AG04449 (cell line): Measurements from ENCODE around the gene RAB31.

ENCODE experiments used
- CTCF ChIA-PET: fragments of 350-600 bp; formaldehyde crosslinking; extraction: SDS; loops from one replicate; lab custom pipeline; 2021; ENCODE audit warnings: antibody characterized with exemption; lab: Yijun Ruan, JAX
- POLR2A ChIA-PET: fragments of 400-600, 350-600 bp; formaldehyde crosslinking; extraction: SDS; loops from one replicate; lab custom pipeline; 2020; ENCODE audit warnings: antibody characterized with exemption, inconsistent platforms; lab: Yijun Ruan, JAX
- DNase-seq: peaks from one replicate; pipeline ENCODE4 v3.0.0-alpha.2; 2010; ENCODE audit warnings: low read depth, low spot score
- H3K4me3 ChIP-seq: 2 replicates; pipeline ENCODE4 v1.5.1; 2011; ENCODE audit warnings: low read depth, mild to moderate bottlenecking, control low read depth, low read length
- TF ChIP-seq, protein P1 (sequence below): IDR thresholded peaks from one replicate; pipeline ENCODE4 v1.5.1; 2011; ENCODE audit warnings: mild to moderate bottlenecking, moderate library complexity, low read length, control low read depth, inconsistent platforms; ENCODE audit not compliant: insufficient read depth; ENCODE audit errors: missing control alignments

The RAB31 gene

DNA sequence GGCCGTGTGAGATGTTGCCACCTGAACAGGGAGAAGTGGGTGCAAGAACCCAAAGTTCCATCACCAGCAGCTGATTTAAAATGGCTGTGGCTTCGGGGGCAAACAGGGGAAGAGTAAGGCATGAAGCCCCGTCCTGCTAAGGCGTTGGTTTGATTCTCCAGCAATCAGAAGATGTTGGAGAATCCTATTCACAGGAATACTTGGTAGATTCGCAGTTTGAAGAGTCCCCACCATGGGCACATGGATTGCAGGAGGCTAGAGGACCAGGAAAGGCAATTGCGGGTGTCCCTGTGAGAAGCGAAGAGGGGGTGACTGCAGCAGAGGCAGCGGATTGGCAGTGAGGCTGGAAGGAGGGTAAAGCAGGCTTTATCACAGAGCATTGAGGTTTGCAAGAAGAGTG, 131.1 kb downstream of the RAB31 start:
- no peak for DNase-seq
- ChIA-PET CTCF (no interaction called here), POLR2A (no interaction called here)
- TF ChIP-seq, protein P1, sequence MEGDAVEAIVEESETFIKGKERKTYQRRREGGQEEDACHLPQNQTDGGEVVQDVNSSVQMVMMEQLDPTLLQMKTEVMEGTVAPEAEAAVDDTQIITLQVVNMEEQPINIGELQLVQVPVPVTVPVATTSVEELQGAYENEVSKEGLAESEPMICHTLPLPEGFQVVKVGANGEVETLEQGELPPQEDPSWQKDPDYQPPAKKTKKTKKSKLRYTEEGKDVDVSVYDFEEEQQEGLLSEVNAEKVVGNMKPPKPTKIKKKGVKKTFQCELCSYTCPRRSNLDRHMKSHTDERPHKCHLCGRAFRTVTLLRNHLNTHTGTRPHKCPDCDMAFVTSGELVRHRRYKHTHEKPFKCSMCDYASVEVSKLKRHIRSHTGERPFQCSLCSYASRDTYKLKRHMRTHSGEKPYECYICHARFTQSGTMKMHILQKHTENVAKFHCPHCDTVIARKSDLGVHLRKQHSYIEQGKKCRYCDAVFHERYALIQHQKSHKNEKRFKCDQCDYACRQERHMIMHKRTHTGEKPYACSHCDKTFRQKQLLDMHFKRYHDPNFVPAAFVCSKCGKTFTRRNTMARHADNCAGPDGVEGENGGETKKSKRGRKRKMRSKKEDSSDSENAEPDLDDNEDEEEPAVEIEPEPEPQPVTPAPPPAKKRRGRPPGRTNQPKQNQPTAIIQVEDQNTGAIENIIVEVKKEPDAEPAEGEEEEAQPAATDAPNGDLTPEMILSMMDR: no peak
- H3K4me3 ChIP-seq: no peak overlapping the region

DNA sequence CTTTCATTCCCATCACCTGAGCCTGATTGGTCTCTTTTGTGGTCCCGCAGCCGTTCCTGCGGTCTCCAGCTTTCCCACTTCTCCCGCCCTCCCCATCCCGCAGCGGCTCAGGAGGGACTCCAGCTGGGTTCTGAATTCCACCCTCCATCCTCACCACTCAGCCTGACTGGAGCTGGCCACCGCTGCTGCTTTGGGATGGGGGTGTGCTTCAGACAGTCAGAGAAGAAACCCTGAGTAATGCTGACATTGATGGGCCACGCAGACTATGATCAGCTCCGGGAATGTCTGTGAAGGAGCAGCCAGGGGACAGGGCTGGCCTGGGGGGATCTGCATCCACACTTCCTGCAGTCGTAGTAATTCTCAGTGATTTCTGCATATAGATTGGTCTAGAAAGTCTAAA, 131.8 kb downstream of the RAB31 start:
- no peak for DNase-seq

DNA sequence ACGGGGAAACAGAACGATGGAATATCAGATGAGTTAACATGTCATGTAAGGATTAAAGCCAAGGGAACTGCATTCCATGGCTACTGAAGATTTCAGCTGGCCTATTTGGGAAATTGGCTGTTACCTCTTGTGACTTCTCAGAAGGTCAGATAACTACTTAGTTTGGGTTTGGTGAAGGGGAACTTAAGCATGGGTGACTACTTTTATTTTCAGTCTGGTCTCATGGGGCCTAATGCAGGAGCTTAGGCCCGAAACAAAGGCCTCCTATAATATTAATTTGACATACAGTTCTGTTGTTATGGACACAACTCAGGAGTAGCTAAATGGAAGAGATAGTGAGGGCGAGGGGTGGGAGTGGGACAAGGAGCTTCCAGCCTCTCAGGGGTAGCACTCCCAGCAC, 133.7 kb downstream of the RAB31 start:
- TF ChIP-seq, protein P1: no peak
- no peak for DNase-seq
- H3K4me3 ChIP-seq: no peak overlapping the region
- ChIA-PET CTCF (no interaction called here), POLR2A (no interaction called here)

More for the DNA sequence above, 131.8 kb downstream of the RAB31 start:
- no peak overlapping the region for H3K4me3 ChIP-seq
- TF ChIP-seq, protein P1: no peak
- ChIA-PET POLR2A (no interaction called here), CTCF (interaction anchor here (0.8 kb wide), 1 partner anchor 11 kb away, joined by 3 read pairs; no protein-coding TSS in a partner anchor)

DNA sequence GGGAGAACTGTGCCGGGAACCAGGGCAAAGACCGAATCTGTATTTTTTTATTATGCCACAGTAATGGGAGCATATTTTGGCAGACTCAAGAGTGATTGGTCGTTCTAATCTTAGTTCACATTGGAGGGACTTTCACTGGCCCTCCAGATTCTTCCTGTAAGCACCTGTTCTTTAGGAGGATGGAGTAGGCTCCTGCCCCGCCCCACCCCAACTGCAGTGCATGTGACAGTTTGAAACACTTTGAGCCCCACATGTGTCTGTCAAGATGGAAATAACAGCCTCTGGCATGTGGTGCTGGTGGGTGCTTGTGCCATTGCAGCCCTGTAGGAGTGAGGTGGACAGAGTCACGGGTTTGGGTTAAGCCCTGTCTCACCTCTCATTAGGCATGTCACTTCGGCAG, 134.3 kb downstream of the RAB31 start:
- CTCF ChIA-PET: no interaction called here
- DNase-seq: no peak
- TF ChIP-seq, protein P1: no peak
- H3K4me3 ChIP-seq: no peak overlapping the region
- POLR2A ChIA-PET: no interaction called here

DNA sequence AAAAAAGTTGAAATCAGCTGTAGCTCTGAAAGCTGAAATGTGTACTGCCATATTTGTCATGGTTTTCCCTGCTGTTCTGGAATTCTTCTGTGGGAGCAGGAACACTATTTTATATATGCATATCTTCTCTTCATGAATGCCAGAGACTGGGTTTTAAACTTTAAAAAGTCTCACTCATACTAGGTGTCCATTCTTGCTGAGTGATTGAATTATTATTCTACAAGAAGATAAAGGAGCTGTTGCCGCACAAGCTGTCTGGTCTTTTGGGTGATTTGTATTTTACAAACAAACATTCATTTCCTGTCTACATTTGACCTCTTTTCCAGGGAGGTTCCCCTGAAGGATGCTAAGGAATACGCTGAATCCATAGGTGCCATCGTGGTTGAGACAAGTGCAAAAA, 137.2 kb downstream of the RAB31 start:
- TF ChIP-seq, protein P1: no peak
- DNase-seq: no peak
- H3K4me3 ChIP-seq: no peak overlapping the region
- ChIA-PET CTCF (interaction anchor here (1.4 kb wide), 1 partner anchor 120 kb away, joined by 4 read pairs; no protein-coding TSS in a partner anchor), POLR2A (no interaction called here)

DNA sequence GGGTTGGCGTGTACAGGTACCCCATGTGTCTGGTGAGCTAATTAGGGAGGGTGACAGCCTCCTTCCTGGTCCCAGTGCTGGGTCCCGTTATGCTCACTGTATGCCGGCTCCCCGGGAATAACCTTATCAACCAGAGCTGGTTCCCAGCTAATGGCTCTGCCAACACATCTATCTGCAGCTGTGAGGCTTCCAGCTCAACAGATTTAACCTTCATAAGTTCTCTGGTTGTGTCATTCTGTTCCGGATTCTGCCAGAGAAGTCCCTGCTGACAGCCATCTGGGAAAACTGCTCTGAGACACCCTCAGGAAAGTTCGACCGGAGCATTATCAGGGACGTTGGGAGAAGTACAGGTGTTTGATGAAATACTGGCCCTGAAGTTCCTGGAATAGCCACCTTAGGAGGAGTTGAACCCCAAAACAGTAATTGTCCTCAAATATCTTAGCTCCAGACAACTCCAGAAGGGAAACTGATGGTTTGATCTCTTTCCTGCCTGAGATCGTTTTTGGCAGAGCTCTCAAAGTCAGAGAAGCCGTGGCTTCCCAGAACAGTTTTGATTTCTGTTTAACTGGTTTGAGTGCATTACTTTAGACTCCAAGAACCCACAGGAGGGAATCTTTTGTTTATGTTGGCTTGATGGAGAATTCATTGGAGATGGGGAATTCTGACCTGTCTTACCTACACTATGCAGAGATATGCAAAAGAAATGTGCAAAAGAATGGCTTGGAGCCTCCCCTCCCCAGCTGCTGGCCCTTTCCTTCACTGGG, 138.2 kb downstream of the RAB31 start:
- ChIA-PET POLR2A (no interaction called here), CTCF (interaction anchor here (1.4 kb wide), 1 partner anchor 119 kb away, joined by 4 read pairs; no protein-coding TSS in a partner anchor)
- DNase-seq: no peak
- H3K4me3 ChIP-seq: no peak overlapping the region
- TF ChIP-seq, protein P1: no peak
